ENCODE measurements around the gene ABCB8.

Gene ABCB8

GRCh38 chr7:150992833-150993302 is 35.4 kb upstream of the ABCB8 start:
- POLR2A ChIA-PET (ENCODE audit: low non-redundant PET), result no interaction called here
- DNase-seq (ENCODE audit: low spot score), result no peak
- no peak overlapping the region for H3K27ac ChIP-seq
- CTCF ChIA-PET, result no interaction called here
- TF ChIP-seq CTCF (conservative IDR thresholded peaks at IDR 0.05; ENCODE audit: low read depth), result no peak

- CTCF ChIA-PET, result interaction anchor here (1.0 kb wide), 1 partner anchor 95 kb away, joined by 3 read pairs; no protein-coding TSS in a partner anchor
- no peak for TF ChIP-seq CTCF (conservative IDR thresholded peaks at IDR 0.05; ENCODE audit: low read depth)
- no peak overlapping the region for H3K27ac ChIP-seq
- DNase-seq (ENCODE audit: low spot score), result no peak
- POLR2A ChIA-PET (ENCODE audit: low non-redundant PET), result no interaction called here
Observed at GRCh38 chr7:150993511-150993910, 34.7 kb upstream of the ABCB8 start.

GRCh38 chr7:150994141-150994837 is 34.0 kb upstream of the ABCB8 start:
- POLR2A ChIA-PET (ENCODE audit: low non-redundant PET), result no interaction called here
- no peak for DNase-seq (ENCODE audit: low spot score)

GRCh38 chr7:150994838-150995510 is 33.3 kb upstream of the ABCB8 start:
- TF ChIP-seq CTCF (conservative IDR thresholded peaks at IDR 0.05; ENCODE audit: low read depth), result no peak
- CTCF ChIA-PET, result interaction anchor here (0.5 to 0.6 kb wide), 2 partner anchors 14 to 449 kb away, joined by 3 to 5 read pairs; no protein-coding TSS in a partner anchor
- DNase-seq (ENCODE audit: low spot score), result no peak

More at GRCh38 chr7:150994141-150994837, 34.0 kb upstream of the ABCB8 start:
- no peak overlapping the region for H3K27ac ChIP-seq
- CTCF ChIA-PET, result interaction anchor here (0.5 to 1.0 kb wide), 2 partner anchors 96 to 449 kb away, joined by 3 read pairs; no protein-coding TSS in a partner anchor
- TF ChIP-seq CTCF (conservative IDR thresholded peaks at IDR 0.05; ENCODE audit: low read depth), result no peak

GRCh38 chr7:150996376-150997074 is 31.7 kb upstream of the ABCB8 start:
- DNase-seq (ENCODE audit: low spot score), result no peak
- H3K27ac ChIP-seq, result no peak overlapping the region
- POLR2A ChIA-PET (ENCODE audit: low non-redundant PET), result no interaction called here
- CTCF ChIA-PET, result interaction anchor here (0.6 kb wide), 1 partner anchor 12 kb away, joined by 3 read pairs; no protein-coding TSS in a partner anchor
- no peak for TF ChIP-seq CTCF (conservative IDR thresholded peaks at IDR 0.05; ENCODE audit: low read depth)

More at GRCh38 chr7:150994838-150995510, 33.3 kb upstream of the ABCB8 start:
- POLR2A ChIA-PET (ENCODE audit: low non-redundant PET), result no interaction called here
- H3K27ac ChIP-seq, result no peak overlapping the region

GRCh38 chr7:150997075-150997511 is 31.2 kb upstream of the ABCB8 start:
- no peak for TF ChIP-seq CTCF (conservative IDR thresholded peaks at IDR 0.05; ENCODE audit: low read depth)
- H3K27ac ChIP-seq, result no peak overlapping the region
- POLR2A ChIA-PET (ENCODE audit: low non-redundant PET), result no interaction called here
- CTCF ChIA-PET, result no interaction called here
- no peak for DNase-seq (ENCODE audit: low spot score)
